ENCODE data around the gene AMHR2. TPM values are rescaled to one million over a fixed set of nuclear protein-coding genes. Genes with fewer than 3 reads are reported as not detected.

Gene AMHR2
- total and polyA plus RNA-seq, 9 of the 15 experiments (the other 6 are each of a cell fraction or from before 2014, with no cell fraction given), result 8.9 to 49.7 (median 19.3) TPM

- peak; percentile 30 for TF ChIP-seq NCOA4 (IDR thresholded peaks at IDR 0.05; ENCODE audit: partially characterized antibody)
- peak; percentile 34 to 93; a peak in 2 of 4 replicates for TF ChIP-seq MLLT1 (IDR thresholded peaks at IDR 0.05)
- TF ChIP-seq ZNF436 (CRISPR knock-in tag; IDR thresholded peaks at IDR 0.05), result no peak
- TF ChIP-seq MYC (IDR thresholded peaks at IDR 0.05; ENCODE audit: low read depth, low read length), result peak; percentile 79
- TF ChIP-seq MYC (CRISPR knock-in tag; IDR thresholded peaks at IDR 0.05; ENCODE audit: borderline replicate concordance, low read depth), result no peak
- peak; percentile 86; the same call in 1 of the 2 replicates for TF ChIP-seq TRIM28 (IDR thresholded peaks at IDR 0.05)
- peak; percentile 93 for TF ChIP-seq CXXC5 (CRISPR knock-in tag; IDR thresholded peaks at IDR 0.05)
- 0 out of 2 replicates have a peak, but pooled peaks have one; percentile 14 for TF ChIP-seq SAFB (IDR thresholded peaks at IDR 0.05; ENCODE audit: borderline replicate concordance, low read depth, low read length)
- TF ChIP-seq, protein P1, sequence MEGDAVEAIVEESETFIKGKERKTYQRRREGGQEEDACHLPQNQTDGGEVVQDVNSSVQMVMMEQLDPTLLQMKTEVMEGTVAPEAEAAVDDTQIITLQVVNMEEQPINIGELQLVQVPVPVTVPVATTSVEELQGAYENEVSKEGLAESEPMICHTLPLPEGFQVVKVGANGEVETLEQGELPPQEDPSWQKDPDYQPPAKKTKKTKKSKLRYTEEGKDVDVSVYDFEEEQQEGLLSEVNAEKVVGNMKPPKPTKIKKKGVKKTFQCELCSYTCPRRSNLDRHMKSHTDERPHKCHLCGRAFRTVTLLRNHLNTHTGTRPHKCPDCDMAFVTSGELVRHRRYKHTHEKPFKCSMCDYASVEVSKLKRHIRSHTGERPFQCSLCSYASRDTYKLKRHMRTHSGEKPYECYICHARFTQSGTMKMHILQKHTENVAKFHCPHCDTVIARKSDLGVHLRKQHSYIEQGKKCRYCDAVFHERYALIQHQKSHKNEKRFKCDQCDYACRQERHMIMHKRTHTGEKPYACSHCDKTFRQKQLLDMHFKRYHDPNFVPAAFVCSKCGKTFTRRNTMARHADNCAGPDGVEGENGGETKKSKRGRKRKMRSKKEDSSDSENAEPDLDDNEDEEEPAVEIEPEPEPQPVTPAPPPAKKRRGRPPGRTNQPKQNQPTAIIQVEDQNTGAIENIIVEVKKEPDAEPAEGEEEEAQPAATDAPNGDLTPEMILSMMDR (IDR thresholded peaks at IDR 0.05 in 2 of 3, conservative IDR thresholded peaks at IDR 0.05 in 1 of 3; ENCODE audit: insufficient read depth in 2 of 3, low read depth in 1 of 3, low read length in 3 of 3), result peak; percentile 82 to 95 (median 93)
- TF ChIP-seq ELF4 (CRISPR knock-in tag; IDR thresholded peaks at IDR 0.05), result 0 out of 2 replicates have a peak, but pooled peaks have one; percentile 48
- peak; percentile 20; the same call in 1 of the 2 replicates for TF ChIP-seq ETV5 (CRISPR knock-in tag; IDR thresholded peaks at IDR 0.05; ENCODE audit: low read depth)
- no peak for TF ChIP-seq TCFL5 (CRISPR knock-in tag; conservative IDR thresholded peaks at IDR 0.05)
- peak; percentile 74; the same call in 1 of the 2 replicates for TF ChIP-seq ESRRA (IDR thresholded peaks at IDR 0.05; ENCODE audit: borderline replicate concordance, low read depth)
- TF ChIP-seq, protein P2, sequence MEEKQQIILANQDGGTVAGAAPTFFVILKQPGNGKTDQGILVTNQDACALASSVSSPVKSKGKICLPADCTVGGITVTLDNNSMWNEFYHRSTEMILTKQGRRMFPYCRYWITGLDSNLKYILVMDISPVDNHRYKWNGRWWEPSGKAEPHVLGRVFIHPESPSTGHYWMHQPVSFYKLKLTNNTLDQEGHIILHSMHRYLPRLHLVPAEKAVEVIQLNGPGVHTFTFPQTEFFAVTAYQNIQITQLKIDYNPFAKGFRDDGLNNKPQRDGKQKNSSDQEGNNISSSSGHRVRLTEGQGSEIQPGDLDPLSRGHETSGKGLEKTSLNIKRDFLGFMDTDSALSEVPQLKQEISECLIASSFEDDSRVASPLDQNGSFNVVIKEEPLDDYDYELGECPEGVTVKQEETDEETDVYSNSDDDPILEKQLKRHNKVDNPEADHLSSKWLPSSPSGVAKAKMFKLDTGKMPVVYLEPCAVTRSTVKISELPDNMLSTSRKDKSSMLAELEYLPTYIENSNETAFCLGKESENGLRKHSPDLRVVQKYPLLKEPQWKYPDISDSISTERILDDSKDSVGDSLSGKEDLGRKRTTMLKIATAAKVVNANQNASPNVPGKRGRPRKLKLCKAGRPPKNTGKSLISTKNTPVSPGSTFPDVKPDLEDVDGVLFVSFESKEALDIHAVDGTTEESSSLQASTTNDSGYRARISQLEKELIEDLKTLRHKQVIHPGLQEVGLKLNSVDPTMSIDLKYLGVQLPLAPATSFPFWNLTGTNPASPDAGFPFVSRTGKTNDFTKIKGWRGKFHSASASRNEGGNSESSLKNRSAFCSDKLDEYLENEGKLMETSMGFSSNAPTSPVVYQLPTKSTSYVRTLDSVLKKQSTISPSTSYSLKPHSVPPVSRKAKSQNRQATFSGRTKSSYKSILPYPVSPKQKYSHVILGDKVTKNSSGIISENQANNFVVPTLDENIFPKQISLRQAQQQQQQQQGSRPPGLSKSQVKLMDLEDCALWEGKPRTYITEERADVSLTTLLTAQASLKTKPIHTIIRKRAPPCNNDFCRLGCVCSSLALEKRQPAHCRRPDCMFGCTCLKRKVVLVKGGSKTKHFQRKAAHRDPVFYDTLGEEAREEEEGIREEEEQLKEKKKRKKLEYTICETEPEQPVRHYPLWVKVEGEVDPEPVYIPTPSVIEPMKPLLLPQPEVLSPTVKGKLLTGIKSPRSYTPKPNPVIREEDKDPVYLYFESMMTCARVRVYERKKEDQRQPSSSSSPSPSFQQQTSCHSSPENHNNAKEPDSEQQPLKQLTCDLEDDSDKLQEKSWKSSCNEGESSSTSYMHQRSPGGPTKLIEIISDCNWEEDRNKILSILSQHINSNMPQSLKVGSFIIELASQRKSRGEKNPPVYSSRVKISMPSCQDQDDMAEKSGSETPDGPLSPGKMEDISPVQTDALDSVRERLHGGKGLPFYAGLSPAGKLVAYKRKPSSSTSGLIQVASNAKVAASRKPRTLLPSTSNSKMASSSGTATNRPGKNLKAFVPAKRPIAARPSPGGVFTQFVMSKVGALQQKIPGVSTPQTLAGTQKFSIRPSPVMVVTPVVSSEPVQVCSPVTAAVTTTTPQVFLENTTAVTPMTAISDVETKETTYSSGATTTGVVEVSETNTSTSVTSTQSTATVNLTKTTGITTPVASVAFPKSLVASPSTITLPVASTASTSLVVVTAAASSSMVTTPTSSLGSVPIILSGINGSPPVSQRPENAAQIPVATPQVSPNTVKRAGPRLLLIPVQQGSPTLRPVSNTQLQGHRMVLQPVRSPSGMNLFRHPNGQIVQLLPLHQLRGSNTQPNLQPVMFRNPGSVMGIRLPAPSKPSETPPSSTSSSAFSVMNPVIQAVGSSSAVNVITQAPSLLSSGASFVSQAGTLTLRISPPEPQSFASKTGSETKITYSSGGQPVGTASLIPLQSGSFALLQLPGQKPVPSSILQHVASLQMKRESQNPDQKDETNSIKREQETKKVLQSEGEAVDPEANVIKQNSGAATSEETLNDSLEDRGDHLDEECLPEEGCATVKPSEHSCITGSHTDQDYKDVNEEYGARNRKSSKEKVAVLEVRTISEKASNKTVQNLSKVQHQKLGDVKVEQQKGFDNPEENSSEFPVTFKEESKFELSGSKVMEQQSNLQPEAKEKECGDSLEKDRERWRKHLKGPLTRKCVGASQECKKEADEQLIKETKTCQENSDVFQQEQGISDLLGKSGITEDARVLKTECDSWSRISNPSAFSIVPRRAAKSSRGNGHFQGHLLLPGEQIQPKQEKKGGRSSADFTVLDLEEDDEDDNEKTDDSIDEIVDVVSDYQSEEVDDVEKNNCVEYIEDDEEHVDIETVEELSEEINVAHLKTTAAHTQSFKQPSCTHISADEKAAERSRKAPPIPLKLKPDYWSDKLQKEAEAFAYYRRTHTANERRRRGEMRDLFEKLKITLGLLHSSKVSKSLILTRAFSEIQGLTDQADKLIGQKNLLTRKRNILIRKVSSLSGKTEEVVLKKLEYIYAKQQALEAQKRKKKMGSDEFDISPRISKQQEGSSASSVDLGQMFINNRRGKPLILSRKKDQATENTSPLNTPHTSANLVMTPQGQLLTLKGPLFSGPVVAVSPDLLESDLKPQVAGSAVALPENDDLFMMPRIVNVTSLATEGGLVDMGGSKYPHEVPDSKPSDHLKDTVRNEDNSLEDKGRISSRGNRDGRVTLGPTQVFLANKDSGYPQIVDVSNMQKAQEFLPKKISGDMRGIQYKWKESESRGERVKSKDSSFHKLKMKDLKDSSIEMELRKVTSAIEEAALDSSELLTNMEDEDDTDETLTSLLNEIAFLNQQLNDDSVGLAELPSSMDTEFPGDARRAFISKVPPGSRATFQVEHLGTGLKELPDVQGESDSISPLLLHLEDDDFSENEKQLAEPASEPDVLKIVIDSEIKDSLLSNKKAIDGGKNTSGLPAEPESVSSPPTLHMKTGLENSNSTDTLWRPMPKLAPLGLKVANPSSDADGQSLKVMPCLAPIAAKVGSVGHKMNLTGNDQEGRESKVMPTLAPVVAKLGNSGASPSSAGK (IDR thresholded peaks at IDR 0.05), result no peak
Measured at GRCh38 chr12:53451661-53452158, 28.1 kb downstream of the AMHR2 start, which contains the start of gene PCBP2 (continued).

Data from K562 (cell line).